GM12878 (cell line): Measurements from ENCODE around the gene ACAD11.

Experiments used
- ATF7 ChIP-seq: fragments of 450-650 bp; IDR thresholded peaks from 2 replicates; pipeline ENCODE4 v1.6.1; 2016; ENCODE audit warnings: low read depth, mild to moderate bottlenecking
- CBFB ChIP-seq: IDR thresholded peaks from 2 replicates; pipeline ENCODE4 v1.6.1; 2016; ENCODE audit warnings: antibody characterized with exemption, low read depth
- CHD4 ChIP-seq: fragments of 200-600 bp; sonication (generic); IDR thresholded peaks from 2 replicates; pipeline ENCODE4 v1.6.1; 2016; ENCODE audit warnings: mild to moderate bottlenecking
- EP300 ChIP-seq, 2 experiments: fragments of 150-350 bp in 1 of 2; IDR thresholded peaks; 2 replicates each; pipeline ENCODE4 v1.6.1; 2011 to 2012; ENCODE audit warnings: low read depth in 2 of 2, low read length in 2 of 2, borderline replicate concordance in 1 of 2, improper control_type of control experiment in 1 of 2, inconsistent platforms in 1 of 2; ENCODE audit not compliant: control insufficient read depth in 1 of 2
- ESRRA ChIP-seq: IDR thresholded peaks from 2 replicates; pipeline ENCODE4 v1.6.1; 2012; ENCODE audit warnings: mild to moderate bottlenecking, low read length, improper control_type of control experiment
- EZH2 ChIP-seq: IDR thresholded peaks from 2 replicates; pipeline ENCODE4 v1.6.1; 2012; ENCODE audit warnings: low read depth, mild to moderate bottlenecking, control low read depth, inconsistent platforms, low read length, borderline replicate concordance; ENCODE audit not compliant: control insufficient read depth
- IKZF2 ChIP-seq, 2 experiments: fragments of 450-650 bp; IDR thresholded peaks; 2 replicates each; pipeline ENCODE4 v1.6.1; 2017; ENCODE audit warnings: mild to moderate bottlenecking in 2 of 2, moderate library complexity in 2 of 2
- LARP7 ChIP-seq: fragments of 450-650 bp; IDR thresholded peaks from 2 replicates; pipeline ENCODE4 v1.6.1; 2017; ENCODE audit warnings: mild to moderate bottlenecking
- NFIC ChIP-seq: IDR thresholded peaks from 2 replicates; pipeline ENCODE4 v1.6.1; 2012; ENCODE audit warnings: low read depth, mild to moderate bottlenecking, inconsistent platforms, low read length, moderate library complexity
- NFYB ChIP-seq: IDR thresholded peaks from 2 replicates; pipeline ENCODE4 v1.6.1; 2011; ENCODE audit warnings: low read depth, mild to moderate bottlenecking, low read length, improper control_type of control experiment, moderate library complexity; ENCODE audit not compliant: insufficient read depth
- SMC3 ChIP-seq: IDR thresholded peaks from 2 replicates; pipeline ENCODE4 v1.6.1; 2011; ENCODE audit warnings: low read length, improper control_type of control experiment, borderline replicate concordance
- TARDBP ChIP-seq: IDR thresholded peaks from 2 replicates; pipeline ENCODE4 v1.6.1; 2016; ENCODE audit warnings: borderline replicate concordance
- ZNF24 ChIP-seq: fragments of 450-650 bp; IDR thresholded peaks from 2 replicates; pipeline ENCODE4 v1.6.1; 2017; ENCODE audit warnings: antibody characterized with exemption, mild to moderate bottlenecking
- TF ChIP-seq, protein P1 (sequence below), 3 experiments: IDR thresholded peaks in 2 of 3; conservative IDR thresholded peaks in 1 of 3; 2 replicates each; pipeline ENCODE4 v1.5.1; 2011; ENCODE audit warnings: low read depth in 3 of 3, low read length in 3 of 3, mild to moderate bottlenecking in 3 of 3, control low read depth in 2 of 3, moderate library complexity in 2 of 3, inconsistent platforms in 1 of 3, mixed read lengths in 1 of 3; ENCODE audit not compliant: control insufficient read depth in 2 of 3, insufficient read depth in 1 of 3; ENCODE audit errors: extremely low read depth in 1 of 3

DNA sequence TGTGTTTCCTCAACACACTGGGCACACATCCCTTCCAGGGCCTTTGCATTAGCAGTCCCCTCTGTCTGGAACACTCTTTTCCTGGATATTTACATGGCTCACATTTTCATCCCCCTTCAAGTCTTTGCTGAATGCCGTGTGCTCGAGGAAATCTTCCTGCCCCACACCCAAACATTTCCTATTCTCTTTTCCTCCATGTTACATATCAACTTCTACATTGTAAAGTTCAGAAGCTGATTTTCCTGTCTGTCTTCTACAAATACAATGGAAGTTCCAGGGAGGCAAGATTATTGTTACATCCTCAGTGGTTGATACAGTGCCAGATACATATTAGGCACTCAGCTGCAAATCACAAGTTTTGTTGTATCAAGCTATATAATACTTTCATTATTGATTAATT is 4.1 kb downstream of the ACAD11 start:
- no peak for TF ChIP-seq NFYB
- no peak for TF ChIP-seq SMC3
- TF ChIP-seq EZH2, result no peak
- TF ChIP-seq, protein P1, sequence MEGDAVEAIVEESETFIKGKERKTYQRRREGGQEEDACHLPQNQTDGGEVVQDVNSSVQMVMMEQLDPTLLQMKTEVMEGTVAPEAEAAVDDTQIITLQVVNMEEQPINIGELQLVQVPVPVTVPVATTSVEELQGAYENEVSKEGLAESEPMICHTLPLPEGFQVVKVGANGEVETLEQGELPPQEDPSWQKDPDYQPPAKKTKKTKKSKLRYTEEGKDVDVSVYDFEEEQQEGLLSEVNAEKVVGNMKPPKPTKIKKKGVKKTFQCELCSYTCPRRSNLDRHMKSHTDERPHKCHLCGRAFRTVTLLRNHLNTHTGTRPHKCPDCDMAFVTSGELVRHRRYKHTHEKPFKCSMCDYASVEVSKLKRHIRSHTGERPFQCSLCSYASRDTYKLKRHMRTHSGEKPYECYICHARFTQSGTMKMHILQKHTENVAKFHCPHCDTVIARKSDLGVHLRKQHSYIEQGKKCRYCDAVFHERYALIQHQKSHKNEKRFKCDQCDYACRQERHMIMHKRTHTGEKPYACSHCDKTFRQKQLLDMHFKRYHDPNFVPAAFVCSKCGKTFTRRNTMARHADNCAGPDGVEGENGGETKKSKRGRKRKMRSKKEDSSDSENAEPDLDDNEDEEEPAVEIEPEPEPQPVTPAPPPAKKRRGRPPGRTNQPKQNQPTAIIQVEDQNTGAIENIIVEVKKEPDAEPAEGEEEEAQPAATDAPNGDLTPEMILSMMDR (IDR thresholded peaks at IDR 0.05 in 2 of 3, conservative IDR thresholded peaks at IDR 0.05 in 1 of 3; ENCODE audit: control insufficient read depth in 2 of 3, extremely low read depth in 1 of 3, insufficient read depth in 1 of 3, low read depth in 3 of 3, low read length in 3 of 3), result no peak
- TF ChIP-seq ESRRA, result no peak
- no peak for TF ChIP-seq TARDBP
- TF ChIP-seq ATF7, result no peak
- no peak for TF ChIP-seq CBFB
- TF ChIP-seq ZNF24, result no peak
- no peak for TF ChIP-seq CHD4
- no peak for TF ChIP-seq LARP7
- no peak for TF ChIP-seq IKZF2 (IDR thresholded peaks at IDR 0.05)
- TF ChIP-seq EP300 (IDR thresholded peaks at IDR 0.05; ENCODE audit: borderline replicate concordance in 1 of 2, control insufficient read depth in 1 of 2, low read depth in 2 of 2, low read length in 2 of 2), result no peak
- TF ChIP-seq NFIC, result no peak
